PC-3 (cell line): ENCODE results near the gene KCNIP4. TPM values are rescaled to one million over a fixed set of nuclear protein-coding genes. Genes with fewer than 3 reads are reported as not detected.

Source experiments
- ATAC-seq: fragments of 200-7000 bp; cut with Tn5 transposase; 2 replicates; pipeline ENCODE4 v1.9.1; 2020; ENCODE audit warnings: mild to moderate bottlenecking, moderate library complexity
- BruUV-seq: library from RNA; stranded (reverse); fragments of 400-500 nt; replicated peaks from 2 replicates; lab custom pipeline; 2021; lab: Mats Ljungman, UMichigan
- CTCF ChIA-PET: fragments of 300-600 bp; sonication (Branson Sonifier 250); formaldehyde crosslinking; loops from one replicate; lab custom pipeline; 2022; ENCODE audit warnings: antibody characterized with exemption; lab: Charles Lee
- POLR2A ChIA-PET: fragments of 300-600 bp; sonication (Branson Sonifier 250); formaldehyde crosslinking; loops from one replicate; lab custom pipeline; 2022; ENCODE audit warnings: antibody characterized with exemption; ENCODE audit not compliant: unreplicated experiment; lab: Charles Lee
- DNase-seq: peaks from one replicate; pipeline ENCODE4 v3.0.0-alpha.2; 2015
- H2AFZ ChIP-seq: fragments of 300-600 bp; sonication (generic); 2 replicates; pipeline ENCODE4 v1.6.0; 2016; ENCODE audit warnings: antibody characterized with exemption, low read length
- H3F3A ChIP-seq: fragments of 300-600 bp; sonication (generic); one replicate; pipeline ENCODE4 v1.6.0; 2017; ENCODE audit warnings: antibody characterized with exemption, low read length, control low read depth, mild to moderate bottlenecking; ENCODE audit not compliant: unreplicated experiment
- H3K27ac ChIP-seq: fragments of 300-600 bp; sonication (generic); 2 replicates; pipeline ENCODE4 v1.5.1; 2016; ENCODE audit warnings: mild to moderate bottlenecking, low read length
- H3K27me3 ChIP-seq: fragments of 300-600 bp; sonication (generic); 2 replicates; pipeline ENCODE4 v1.6.1; 2016; ENCODE audit warnings: low read length, mixed read lengths
- H3K36me3 ChIP-seq: fragments of 300-600 bp; sonication (generic); 2 replicates; pipeline ENCODE4 v1.6.1; 2016; ENCODE audit warnings: low read depth, mixed run types, low read length, mixed read lengths
- H3K4me1 ChIP-seq: fragments of 300-600 bp; sonication (generic); 2 replicates; pipeline ENCODE4 v1.5.1; 2016; ENCODE audit warnings: low read length; ENCODE audit not compliant: insufficient read depth
- H3K4me2 ChIP-seq: fragments of 300-600 bp; sonication (generic); 2 replicates; pipeline ENCODE4 v1.6.0; 2016; ENCODE audit warnings: low read length
- H3K4me3 ChIP-seq: fragments of 300-600 bp; sonication (generic); 2 replicates; pipeline ENCODE4 v1.5.1; 2016; ENCODE audit warnings: mild to moderate bottlenecking, low read length, mixed read lengths
- H3K79me2 ChIP-seq: fragments of 300-600 bp; sonication (generic); 2 replicates; pipeline ENCODE4 v1.6.1; 2017; ENCODE audit warnings: low read length, mixed read lengths
- H3K9ac ChIP-seq: fragments of 300-600 bp; sonication (generic); 2 replicates; pipeline ENCODE4 v1.6.0; 2016; ENCODE audit warnings: mild to moderate bottlenecking, low read length
- H3K9me2 ChIP-seq: fragments of 300-600 bp; sonication (generic); replicated peaks from 2 replicates; pipeline ENCODE4 v1.6.1; 2016; ENCODE audit warnings: mixed run types, low read length, mixed read lengths
- H3K9me3 ChIP-seq: fragments of 300-600 bp; sonication (generic); 2 replicates; pipeline ENCODE4 v1.6.1; 2016; ENCODE audit warnings: low read length, mixed read lengths
- H4K20me1 ChIP-seq: fragments of 300-600 bp; sonication (generic); 2 replicates; pipeline ENCODE4 v1.6.1; 2016; ENCODE audit warnings: low read length, mixed read lengths
- CTCF ChIP-seq: fragments of 300-600 bp; sonication (generic); conservative IDR thresholded peaks from 2 replicates; pipeline ENCODE4 v1.5.1; 2017; ENCODE audit warnings: antibody characterized with exemption, low read depth, mild to moderate bottlenecking, low read length
- EZH2 ChIP-seq: fragments of 300-600 bp; sonication (generic); IDR thresholded peaks from one replicate; pipeline ENCODE4 v1.6.1; 2017; ENCODE audit warnings: antibody characterized with exemption, mild to moderate bottlenecking, low read length; ENCODE audit not compliant: unreplicated experiment
- EZH2phosphoT487 ChIP-seq: fragments of 300-600 bp; sonication (generic); IDR thresholded peaks from 2 replicates; pipeline ENCODE4 v1.6.1; 2018; ENCODE audit warnings: mild to moderate bottlenecking, antibody characterized with exemption, low read length, borderline replicate concordance
- intact Hi-C: fragments of 100-400 bp; cut with micrococcal nuclease; formaldehyde crosslinking; loops from 2 replicates; pipeline ENCODE4 v1.9.0; 2023
- total RNA-seq: library from RNA; depleted of rRNA; stranded (reverse); fragments of >200 nt; gene quantifications from 2 replicates; pipeline ENCODE4 v1.2.3, GENCODE V29; 2014

Gene KCNIP4
- total RNA-seq, 1 experiment from 2014 or later, result not detected

GRCh38 chr4:21226637-21227538 is 721.7 kb downstream of the KCNIP4 start:
- no peaks in the 10 kb centered on the region for H4K20me1 ChIP-seq
- BruUV-seq, result no TSS peak
- no peaks in the 10 kb centered on the region for H3K9me3 ChIP-seq
- intact Hi-C loops, result no loop called here
- POLR2A ChIA-PET, result no interaction called here
- no peak for TF ChIP-seq EZH2
- no peak for TF ChIP-seq CTCF
- TF ChIP-seq EZH2phosphoT487, result no peak
- DNase-seq, result no peak
- no peak overlapping the region for H2AFZ ChIP-seq
- CTCF ChIA-PET, result no interaction called here
- H3K4me2 ChIP-seq, result no peak overlapping the region
- H3K27me3 ChIP-seq, result no peaks in the 10 kb centered on the region
- H3K36me3 ChIP-seq, result no peaks in the 10 kb centered on the region
- no peak overlapping the region for H3K27ac ChIP-seq
- no peaks in the 10 kb centered on the region for H3F3A ChIP-seq
- H3K4me1 ChIP-seq, result no peaks in the 10 kb centered on the region
- no peaks in the 10 kb centered on the region for H3K9me2 ChIP-seq
- no peak overlapping the region for H3K9ac ChIP-seq
- no peaks in the 10 kb centered on the region for H3K79me2 ChIP-seq
- no peak overlapping the region for H3K4me3 ChIP-seq
- no peak for ATAC-seq

- Histone ChIP-seq H2AFZ (no peak overlapping the region), H3K9me2 (no peaks in the 10 kb centered on the region), H3K27me3 (peaks cover 5% of the 10 kb centered on the region; the same call in 1 of the 2 replicates), H3K4me2 (no peak overlapping the region), H3K9me3 (no peaks in the 10 kb centered on the region), H3K27ac (no peak overlapping the region), H3K4me3 (no peak overlapping the region), H4K20me1 (no peaks in the 10 kb centered on the region), H3K79me2 (no peaks in the 10 kb centered on the region), H3K4me1 (no peaks in the 10 kb centered on the region), H3F3A (no peaks in the 10 kb centered on the region), H3K9ac (no peak overlapping the region), H3K36me3 (no peaks in the 10 kb centered on the region)
- BruUV-seq, result no TSS peak
- ATAC-seq (no peak), DNase-seq (no peak)
- POLR2A ChIA-PET, result no interaction called here
- TF ChIP-seq EZH2 (no peak), EZH2phosphoT487 (no peak), CTCF (no peak)
- intact Hi-C loops, result no loop called here
- CTCF ChIA-PET, result no interaction called here
Measured at GRCh38 chr4:21211846-21212245, 736.7 kb downstream of the KCNIP4 start.

- no peak for DNase-seq
- no peak overlapping the region for H3K9ac ChIP-seq
- TF ChIP-seq EZH2 (no peak), CTCF (no peak), EZH2phosphoT487 (no peak)
- no peaks in the 10 kb centered on the region for H3K4me1 ChIP-seq
- POLR2A ChIA-PET, result no interaction called here
- H2AFZ ChIP-seq, result no peak overlapping the region
- no peaks in the 10 kb centered on the region for H3K9me2 ChIP-seq
- no peaks in the 10 kb centered on the region for H3K36me3 ChIP-seq
- H3K79me2 ChIP-seq, result no peaks in the 10 kb centered on the region
- no peak overlapping the region for H3K4me2 ChIP-seq
- no peak overlapping the region for H3K27ac ChIP-seq
- no peaks in the 10 kb centered on the region for H3F3A ChIP-seq
- no TSS peak for BruUV-seq
- intact Hi-C loops, result no loop called here
- CTCF ChIA-PET, result no interaction called here
- H4K20me1 ChIP-seq, result no peaks in the 10 kb centered on the region
- ATAC-seq, result no peak
- no peaks in the 10 kb centered on the region for H3K9me3 ChIP-seq
- no peak overlapping the region for H3K4me3 ChIP-seq
- peaks cover 8% of the 10 kb centered on the region for H3K27me3 ChIP-seq
Measured at GRCh38 chr4:21209860-21210259, 738.7 kb downstream of the KCNIP4 start.
